Peyer's patch (tissue), 4 donors: ENCODE data around the gene SMYD3.

ENCODE experiments used
- CTCF ChIP-seq, 6 experiments: fragments of 450-650 bp in 4 of 6; fragments of 200-600 bp in 2 of 6; sonication (generic) in 1 of 6; IDR thresholded peaks; one replicate each; pipeline ENCODE4 v1.5.1; 2017 to 2019; ENCODE audit warnings: antibody characterized with exemption in 6 of 6, mild to moderate bottlenecking in 3 of 6, moderate library complexity in 1 of 6
- POLR2A ChIP-seq, 2 donors: fragments of 450-650 bp; IDR thresholded peaks; one replicate each; pipeline ENCODE4 v1.5.1; 2017; ENCODE audit warnings: antibody characterized with exemption in 2 of 2, mild to moderate bottlenecking in 2 of 2, moderate library complexity in 2 of 2

DNA sequence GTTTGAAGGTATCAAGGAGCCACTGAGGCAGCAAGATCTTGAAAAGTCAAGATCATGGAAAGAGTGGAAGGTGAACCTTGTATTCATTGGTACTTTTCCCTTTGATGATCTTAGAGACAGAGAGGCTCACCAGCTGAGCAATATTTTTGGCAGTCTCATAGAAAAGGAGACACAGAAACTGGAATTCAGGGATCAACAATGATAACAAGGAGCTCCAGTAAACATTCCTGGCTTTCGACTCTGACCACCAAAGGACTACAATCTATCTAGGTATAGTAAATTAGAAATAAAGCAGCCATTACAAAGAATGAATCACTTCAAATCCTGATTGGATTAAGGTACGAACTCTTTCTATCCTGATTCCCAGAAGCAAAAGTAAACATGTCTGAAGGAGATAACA lies 736.9 kb downstream of the SMYD3 start:
- no peak for TF ChIP-seq CTCF (IDR thresholded peaks at IDR 0.05)
- TF ChIP-seq POLR2A (IDR thresholded peaks at IDR 0.05), result no peak
